NB4 (cell line): ENCODE results near the gene BTBD9.

Experiments used
- MYC ChIP-seq: IDR thresholded peaks from 2 replicates; pipeline ENCODE4 v1.6.1; 2011; ENCODE audit warnings: low read depth, low read length
- POLR2A ChIP-seq: IDR thresholded peaks from 2 replicates; pipeline ENCODE4 v1.6.1; 2011; ENCODE audit warnings: mild to moderate bottlenecking; ENCODE audit not compliant: insufficient read length; ENCODE audit errors: extremely low read depth
- TF ChIP-seq, protein P1 (sequence below): IDR thresholded peaks from one replicate; pipeline ENCODE4 v1.5.1; 2012; ENCODE audit warnings: low read depth, low read length
- TF ChIP-seq, protein P2 (sequence below): IDR thresholded peaks from 2 replicates; pipeline ENCODE4 v1.6.1; 2011; ENCODE audit warnings: low read depth, low read length

DNA sequence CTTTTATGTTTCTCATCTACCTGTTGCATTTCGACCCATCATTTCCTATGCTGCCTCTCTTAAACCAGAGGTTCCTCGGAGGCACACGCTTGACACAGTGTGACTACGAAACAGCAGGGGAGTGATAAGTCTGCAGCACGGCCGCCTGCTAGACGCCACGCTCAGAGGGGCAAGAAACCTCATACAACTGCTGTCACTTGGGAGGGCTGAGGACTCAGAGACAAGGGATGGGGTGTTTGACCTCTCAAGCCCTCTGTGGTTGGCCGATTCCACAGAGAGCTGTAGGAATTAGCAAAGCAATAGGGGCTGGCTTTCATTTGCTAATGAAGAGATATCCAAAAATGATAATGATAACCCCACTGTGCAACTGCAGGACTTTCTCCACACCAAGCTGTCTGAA is 447.7 kb downstream of the BTBD9 start:
- TF ChIP-seq, protein P1, sequence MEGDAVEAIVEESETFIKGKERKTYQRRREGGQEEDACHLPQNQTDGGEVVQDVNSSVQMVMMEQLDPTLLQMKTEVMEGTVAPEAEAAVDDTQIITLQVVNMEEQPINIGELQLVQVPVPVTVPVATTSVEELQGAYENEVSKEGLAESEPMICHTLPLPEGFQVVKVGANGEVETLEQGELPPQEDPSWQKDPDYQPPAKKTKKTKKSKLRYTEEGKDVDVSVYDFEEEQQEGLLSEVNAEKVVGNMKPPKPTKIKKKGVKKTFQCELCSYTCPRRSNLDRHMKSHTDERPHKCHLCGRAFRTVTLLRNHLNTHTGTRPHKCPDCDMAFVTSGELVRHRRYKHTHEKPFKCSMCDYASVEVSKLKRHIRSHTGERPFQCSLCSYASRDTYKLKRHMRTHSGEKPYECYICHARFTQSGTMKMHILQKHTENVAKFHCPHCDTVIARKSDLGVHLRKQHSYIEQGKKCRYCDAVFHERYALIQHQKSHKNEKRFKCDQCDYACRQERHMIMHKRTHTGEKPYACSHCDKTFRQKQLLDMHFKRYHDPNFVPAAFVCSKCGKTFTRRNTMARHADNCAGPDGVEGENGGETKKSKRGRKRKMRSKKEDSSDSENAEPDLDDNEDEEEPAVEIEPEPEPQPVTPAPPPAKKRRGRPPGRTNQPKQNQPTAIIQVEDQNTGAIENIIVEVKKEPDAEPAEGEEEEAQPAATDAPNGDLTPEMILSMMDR, result no peak
- TF ChIP-seq POLR2A (no peak), MYC (no peak)
- TF ChIP-seq, protein P2, sequence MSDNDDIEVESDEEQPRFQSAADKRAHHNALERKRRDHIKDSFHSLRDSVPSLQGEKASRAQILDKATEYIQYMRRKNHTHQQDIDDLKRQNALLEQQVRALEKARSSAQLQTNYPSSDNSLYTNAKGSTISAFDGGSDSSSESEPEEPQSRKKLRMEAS, result no peak
